DMS114 treated with DMSO at 0.1 percent for 48 hours (cell line): Measurements from ENCODE around the gene MIOX.
A peak's percentile ranks its signal among the peaks of the same experiment; 100 is the strongest.

Source experiments
- DNase-seq: peaks from one replicate; lab custom pipeline; 2025; ENCODE audit not compliant: unreplicated experiment; lab: John Stamatoyannopoulos, UW

The MIOX gene

DNA sequence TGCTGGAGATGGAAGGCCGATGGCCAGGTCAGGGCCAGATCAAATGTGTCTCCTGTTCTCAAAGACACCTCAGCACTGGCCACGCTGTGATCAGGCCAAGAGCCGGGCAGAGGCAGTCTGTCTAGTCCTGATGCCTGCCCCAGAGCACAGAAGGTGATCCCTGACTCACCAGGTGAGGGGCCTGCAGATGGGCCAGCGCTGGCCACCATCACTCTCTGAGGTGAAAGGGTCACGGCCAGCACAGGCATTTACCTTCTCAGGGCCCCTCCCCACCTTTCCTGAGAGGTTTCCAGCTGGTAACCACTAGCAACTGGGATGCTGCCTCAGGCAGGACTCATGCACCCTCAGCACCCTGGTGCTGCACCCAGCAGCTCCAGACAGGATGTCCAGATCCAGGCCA is 14.7 kb upstream of the MIOX start:
- no peak for DNase-seq

DNA sequence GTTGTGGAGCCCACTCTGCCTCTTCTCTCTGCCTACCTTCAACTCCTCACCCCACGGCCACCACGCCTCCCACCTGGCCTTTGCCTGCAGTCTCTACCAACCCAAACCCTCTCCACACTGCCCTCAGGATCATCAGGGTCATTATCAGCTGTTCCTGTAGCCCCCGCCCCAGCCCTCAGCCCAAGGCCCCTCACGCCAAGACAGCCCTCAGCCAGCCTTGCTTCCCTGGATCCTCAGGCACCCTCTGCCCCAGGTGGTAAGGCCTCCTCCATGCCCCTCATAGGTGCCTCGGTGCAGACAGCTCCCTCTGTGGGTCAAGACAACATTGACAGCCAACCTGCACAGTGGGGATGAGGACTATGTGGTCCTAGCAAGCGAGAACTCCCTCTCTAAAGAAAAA is 13.6 kb upstream of the MIOX start:
- DNase-seq = no peak

DNA sequence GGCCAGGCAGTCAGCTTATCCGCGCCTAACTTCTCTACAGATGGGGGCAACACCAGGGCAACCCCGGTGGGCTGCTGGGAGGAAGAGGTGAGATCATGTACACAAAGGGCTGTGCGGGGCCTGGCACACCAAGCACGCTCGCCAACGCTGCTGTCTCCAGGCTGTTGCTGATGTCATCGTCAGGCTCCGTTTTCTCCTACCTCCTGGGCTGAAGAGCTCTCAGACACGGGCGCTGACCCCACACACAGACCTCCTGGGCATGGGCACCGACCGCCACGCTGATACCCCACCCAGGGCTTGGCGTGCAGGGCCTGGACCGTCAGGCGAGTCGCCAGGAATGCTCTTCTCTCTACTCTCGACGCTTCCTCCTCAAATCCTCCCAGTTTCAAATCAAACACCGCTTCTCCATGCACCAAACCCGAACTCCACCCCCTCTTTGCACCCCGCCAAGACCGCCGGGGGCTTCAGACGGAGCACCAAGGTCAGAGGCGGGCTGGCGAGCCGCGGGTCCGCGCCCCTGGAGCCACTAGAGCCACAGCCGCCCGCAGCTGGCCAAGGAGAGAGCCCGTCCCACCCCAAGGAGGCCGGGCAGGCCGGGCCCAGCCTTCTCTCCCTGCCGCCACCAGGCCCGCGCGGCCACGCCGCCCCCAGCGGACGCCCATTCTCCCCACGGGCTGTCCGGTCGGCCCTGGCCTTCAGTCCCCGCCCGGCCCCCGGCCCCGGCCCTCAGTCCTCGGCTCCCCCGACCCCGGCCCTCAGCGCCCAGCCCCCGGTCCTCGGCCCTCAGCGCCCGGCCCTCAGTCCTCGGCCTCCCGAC is 12.6 kb upstream of the MIOX start:
- no peak for DNase-seq

- DNase-seq = peak; percentile 61
Observed at GRCh38 chr22:50474710-50475651, 11.7 kb upstream of the MIOX start, which contains the start of gene SBF1. Gene SBF1, minus strand, starts transcription at chr22:50475035. Its CDS starts 195 bp downstream, at chr22:50474840.

- DNase-seq = no peak
Observed at GRCh38 chr22:50475652-50476002, 11.0 kb upstream of the MIOX start.

DNA sequence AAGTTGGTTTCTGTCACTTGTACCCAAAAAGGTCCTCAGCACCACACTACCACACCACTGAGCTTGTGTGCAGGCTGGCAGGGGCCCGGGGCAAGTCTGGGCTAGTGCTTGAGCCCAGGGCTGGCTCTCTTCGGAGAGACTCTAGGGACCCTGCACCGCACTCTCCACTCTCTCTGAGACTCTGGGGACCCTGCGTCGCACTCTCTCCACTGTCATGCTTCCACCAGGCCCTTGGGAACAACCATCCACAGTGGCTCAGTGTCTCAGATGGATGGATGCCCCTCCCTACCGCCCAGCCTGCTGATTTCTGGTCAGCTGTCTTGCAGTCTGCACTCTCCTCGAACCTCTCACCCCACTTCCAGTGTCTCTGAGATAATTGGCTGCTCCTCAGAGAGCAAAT is 9.8 kb upstream of the MIOX start:
- DNase-seq = no peak

DNA sequence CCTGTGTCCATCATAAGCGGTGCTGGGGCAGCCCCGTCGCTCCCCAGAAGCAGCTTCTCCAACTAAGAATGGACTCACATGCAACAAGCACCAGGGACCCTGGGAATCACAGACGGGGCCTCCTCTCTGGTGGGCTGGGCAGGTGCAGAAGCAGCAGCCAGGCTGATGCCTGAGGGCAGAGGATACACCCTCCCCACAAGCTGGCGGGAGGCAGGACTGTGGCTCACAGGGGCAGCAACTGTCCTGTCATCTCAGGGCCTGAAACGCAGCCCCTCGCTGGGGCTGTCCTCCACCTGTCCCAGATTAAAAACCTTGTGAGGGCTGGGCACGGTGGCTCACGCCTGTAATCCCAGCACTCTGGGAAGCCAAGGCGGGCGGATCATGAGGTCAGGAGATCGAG is 8.7 kb upstream of the MIOX start:
- no peak for DNase-seq

DNA sequence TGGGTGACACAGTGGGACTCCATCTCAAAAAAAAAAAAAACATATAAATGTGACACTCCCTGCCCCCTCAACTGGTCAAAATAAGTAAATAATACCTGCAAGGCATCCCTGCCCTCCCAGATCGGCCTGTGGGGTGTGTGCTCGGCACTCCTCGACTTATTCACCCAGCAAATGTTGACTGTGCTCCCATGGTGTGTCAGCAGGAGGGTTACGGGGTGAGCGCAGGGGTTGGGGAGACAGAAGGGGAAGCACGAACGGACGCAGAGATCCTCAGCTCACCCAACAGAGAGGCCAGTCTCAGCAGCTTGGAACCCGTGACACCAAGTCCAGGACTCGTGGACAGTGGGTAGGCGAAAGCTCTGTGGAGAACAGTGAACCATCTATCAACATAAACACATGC is 6.9 kb upstream of the MIOX start:
- DNase-seq = no peak

DNA sequence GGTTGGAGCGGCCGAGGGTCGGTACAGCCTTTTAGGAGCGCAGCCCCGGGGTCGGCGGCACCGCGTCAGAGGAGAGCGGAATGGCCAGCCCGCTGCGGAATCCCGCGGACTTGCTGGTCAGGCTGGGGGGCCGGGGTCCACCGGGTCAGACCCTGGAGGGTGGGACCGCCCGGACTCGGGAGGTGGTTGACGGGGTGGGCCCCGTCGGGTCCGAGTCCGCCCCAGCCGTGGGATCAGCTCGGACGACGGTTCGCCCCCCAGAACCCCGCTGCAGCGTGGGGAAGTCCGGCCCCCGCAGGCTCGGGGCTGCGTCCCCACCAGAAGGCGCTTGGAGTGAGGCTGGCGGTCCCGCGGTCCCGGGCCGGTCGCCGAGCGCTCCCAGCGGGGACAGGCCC is 5.6 kb upstream of the MIOX start:
- DNase-seq = no peak

GRCh38 chr22:50481440-50482106 is 5.1 kb upstream of the MIOX start, which contains the start of gene ADM2:
Gene ADM2, plus strand, starts transcription at chr22:50481543. Its CDS starts 305 bp downstream, at chr22:50481848.
- DNase-seq = no peak

DNA sequence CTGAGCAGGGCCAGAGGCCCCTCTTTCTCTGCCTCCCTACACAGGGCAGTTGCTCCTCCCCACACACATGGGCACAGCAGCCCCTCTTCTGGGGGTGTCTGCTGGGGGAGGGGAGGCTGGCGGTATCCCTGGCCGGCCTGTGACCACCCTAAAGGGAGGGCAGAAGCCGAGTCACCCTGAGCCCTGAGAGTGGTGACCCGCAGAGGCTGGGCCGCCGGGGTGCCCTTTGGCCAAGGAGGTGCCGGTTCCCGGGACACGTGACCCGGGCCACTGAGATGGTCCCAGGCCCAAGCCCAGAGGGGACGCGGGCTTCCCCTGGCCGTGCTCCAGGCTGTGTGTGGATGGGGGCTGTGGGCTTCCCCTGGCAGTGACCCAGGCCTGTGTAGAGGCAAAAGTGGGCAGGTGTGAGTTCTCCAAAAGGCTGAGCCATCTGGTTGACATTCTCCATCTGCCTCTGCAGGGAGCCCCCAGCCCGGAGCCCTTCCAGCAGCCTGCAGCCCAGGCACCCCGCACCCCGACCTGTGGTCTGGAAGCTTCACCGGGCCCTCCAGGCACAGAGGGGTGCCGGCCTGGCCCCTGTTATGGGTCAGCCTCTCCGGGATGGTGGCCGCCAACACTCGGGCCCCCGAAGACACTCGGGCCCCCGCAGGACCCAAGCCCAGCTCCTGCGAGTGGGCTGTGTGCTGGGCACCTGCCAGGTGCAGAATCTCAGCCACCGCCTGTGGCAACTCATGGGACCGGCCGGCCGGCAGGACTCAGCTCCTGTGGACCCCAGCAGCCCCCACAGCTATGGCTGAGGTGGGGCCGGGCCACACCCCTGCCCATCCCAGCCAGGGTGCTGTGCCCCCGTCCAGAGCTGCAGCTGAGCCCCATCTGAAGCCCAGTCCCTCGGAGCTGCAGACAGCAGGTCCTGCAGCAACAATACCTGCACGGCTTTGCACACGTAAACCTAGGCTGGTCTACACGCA is 4.3 kb upstream of the MIOX start:
- DNase-seq = no peak

- no peak for DNase-seq
Observed at GRCh38 chr22:50483106-50483505, 3.6 kb upstream of the MIOX start.

DNA sequence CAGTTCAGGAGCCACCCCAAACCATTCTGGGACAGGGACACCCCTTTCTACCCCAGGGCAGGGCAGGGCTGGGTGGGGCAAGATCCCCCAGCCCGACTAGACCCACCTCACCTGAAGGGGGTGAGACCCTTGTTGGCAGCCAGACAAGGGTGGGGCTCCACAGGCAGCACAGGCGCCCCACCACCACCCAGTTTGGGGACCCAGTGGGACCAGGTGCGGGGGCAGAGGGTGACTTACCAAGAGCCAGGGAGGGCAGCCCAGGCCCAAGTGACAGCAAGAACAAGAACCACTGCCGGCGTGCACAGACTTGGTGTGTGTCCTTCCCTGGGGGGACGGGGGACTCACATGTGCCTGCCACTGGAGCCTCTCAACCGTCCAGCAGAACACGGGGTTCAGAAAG is 3.1 kb upstream of the MIOX start:
- no peak for DNase-seq

- no peak for DNase-seq
Observed at GRCh38 chr22:50483977-50484853, 2.4 kb upstream of the MIOX start.

GRCh38 chr22:50485221-50486131 is 1.2 kb upstream of the MIOX start:
- no peak for DNase-seq

DNA sequence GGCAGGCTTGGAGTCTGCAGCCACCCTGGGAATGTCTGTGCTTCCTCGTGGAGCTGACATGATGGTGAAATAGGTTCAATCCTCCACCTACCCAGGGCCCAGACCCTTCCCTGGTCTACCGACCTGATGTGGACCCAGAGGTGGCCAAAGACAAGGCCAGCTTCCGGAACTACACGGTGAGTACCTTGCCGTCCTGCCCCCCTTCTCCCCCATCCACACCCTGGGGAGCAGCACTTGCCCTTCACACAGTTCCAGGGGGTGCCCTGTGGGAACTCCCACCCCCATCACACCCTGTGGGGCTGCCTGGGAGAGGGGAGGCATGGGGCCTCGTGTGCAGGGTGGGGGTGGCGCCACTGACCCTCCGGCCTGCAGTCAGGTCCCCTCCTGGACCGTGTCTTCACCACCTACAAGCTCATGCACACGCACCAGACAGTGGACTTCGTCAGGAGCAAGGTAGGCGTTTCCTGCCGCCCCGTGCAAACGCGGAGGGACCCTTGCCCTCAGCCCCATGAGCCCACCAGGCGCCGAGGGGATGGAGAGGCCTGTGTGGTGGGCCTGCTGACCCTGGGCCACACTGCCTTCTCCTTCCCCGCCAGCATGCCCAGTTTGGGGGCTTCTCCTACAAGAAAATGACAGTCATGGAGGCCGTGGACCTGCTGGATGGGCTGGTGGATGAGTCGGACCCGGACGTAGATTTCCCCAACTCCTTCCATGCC is 789 bp downstream of the MIOX start:
- DNase-seq = no peak

DNA sequence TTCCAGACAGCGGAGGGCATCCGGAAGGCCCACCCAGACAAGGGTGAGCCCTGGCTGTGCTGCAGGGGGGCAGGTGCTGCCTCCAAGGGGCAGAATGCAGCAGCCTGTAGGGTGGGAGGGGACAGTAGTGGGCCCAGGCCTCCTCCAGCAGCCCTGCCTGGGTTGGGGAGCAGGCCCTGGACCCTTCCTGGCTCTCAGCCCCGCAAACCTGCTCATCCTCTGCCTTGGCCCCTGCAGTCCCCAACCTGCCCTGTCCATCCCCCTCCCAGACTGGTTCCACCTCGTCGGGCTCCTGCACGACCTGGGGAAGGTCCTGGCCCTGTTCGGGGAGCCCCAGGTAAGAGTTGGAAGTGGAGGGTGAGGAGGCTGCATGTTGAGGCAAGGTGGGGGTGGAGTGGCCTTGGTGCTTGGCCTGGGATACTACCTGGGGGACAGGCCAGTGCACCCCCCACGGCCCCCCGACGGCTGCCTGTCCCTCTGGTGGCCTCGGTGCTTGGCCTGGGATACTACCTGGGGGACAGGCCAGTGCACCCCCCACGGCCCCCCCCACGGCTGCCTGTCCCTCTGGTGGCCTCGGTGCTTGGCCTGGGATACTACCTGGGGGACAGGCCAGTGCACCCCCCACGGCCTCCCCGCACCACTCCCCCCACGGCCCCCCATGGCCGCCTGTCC is 1.5 kb downstream of the MIOX start:
- no peak for DNase-seq
